GM12878 (cell line): ENCODE results near the gene RASD1. TPM values are rescaled to one million over a fixed set of nuclear protein-coding genes. Genes with fewer than 3 reads are reported as not detected.

Experiments used
- ATAC-seq: fragments of 200-7000 bp; cut with Tn5 transposase; 3 replicates; pipeline ENCODE4 v1.9.1; 2020; ENCODE audit warnings: mild to moderate bottlenecking, moderate library complexity
- BruUV-seq: library from RNA; stranded (reverse); fragments of 400-500 nt; replicated peaks from 2 replicates; lab custom pipeline; 2021; lab: Mats Ljungman, UMichigan
- CTCF ChIA-PET: fragments of 300-600 bp; sonication (Branson Sonifier 250); formaldehyde crosslinking; extraction: SDS; loops from one replicate; lab custom pipeline; 2021; ENCODE audit warnings: inconsistent platforms; lab: Yijun Ruan, JAX
- POLR2A ChIA-PET: fragments of 350-600 bp; formaldehyde crosslinking; extraction: SDS; loops from one replicate; lab custom pipeline; 2021; ENCODE audit warnings: inconsistent platforms; lab: Charles Lee
- RAD21 ChIA-PET: fragments of 300-600 bp; sonication (Branson Sonifier 250); formaldehyde crosslinking; loops from one replicate; lab custom pipeline; 2023; ENCODE audit warnings: antibody characterized with exemption; ENCODE audit not compliant: unreplicated experiment; lab: Charles Lee
- SMC1A ChIA-PET: fragments of 300-600 bp; sonication (Branson Sonifier 250); formaldehyde crosslinking; loops from one replicate; lab custom pipeline; 2023; ENCODE audit not compliant: unreplicated experiment, uncharacterized antibody; lab: Charles Lee
- DNase-seq: peaks from one replicate; pipeline ENCODE4 v3.0.0-alpha.2; 2011; ENCODE audit warnings: low read depth, low spot score
- FAIRE-seq: peaks from 3 replicates; lab custom pipeline; 2011; peaks lifted over from hg19 to GRCh38; lab: Jason Lieb, UNC
- H2AFZ ChIP-seq: 2 replicates; pipeline ENCODE4 v1.6.0; 2011; ENCODE audit warnings: low read depth, low read length, control low read depth; ENCODE audit not compliant: control insufficient read depth
- H3K27ac ChIP-seq: 2 replicates; pipeline ENCODE4 v1.5.1; 2011; ENCODE audit warnings: control low read depth; ENCODE audit not compliant: control insufficient read depth, insufficient read depth
- H3K27me3 ChIP-seq, 2 experiments: replicated peaks in 1 of 2; 2 replicates each; pipeline versions ENCODE4 v1.6.0 to v1.6.1; 2011; ENCODE audit warnings: low read length in 1 of 2; ENCODE audit not compliant: control insufficient read depth in 2 of 2, insufficient read depth in 2 of 2
- H3K36me3 ChIP-seq, 2 experiments: 2 replicates each; pipeline ENCODE4 v1.5.1; 2011; ENCODE audit warnings: low read length in 1 of 2; ENCODE audit not compliant: control insufficient read depth in 2 of 2, insufficient read depth in 2 of 2
- H3K4me1 ChIP-seq: 2 replicates; pipeline ENCODE4 v1.6.1; 2011; ENCODE audit warnings: mild to moderate bottlenecking, low read length, moderate library complexity, mixed read lengths; ENCODE audit not compliant: control insufficient read depth, insufficient read depth
- H3K4me2 ChIP-seq: 2 replicates; pipeline ENCODE4 v1.6.0; 2011; ENCODE audit warnings: control low read depth; ENCODE audit not compliant: control insufficient read depth, insufficient read depth
- H3K4me3 ChIP-seq: fragments of 200-600 bp; sonication (generic); 2 replicates; pipeline ENCODE4 v1.5.1; 2016
- H3K79me2 ChIP-seq: 2 replicates; pipeline ENCODE4 v1.6.0; 2011; ENCODE audit warnings: low read length; ENCODE audit not compliant: control insufficient read depth, insufficient read depth
- H3K9ac ChIP-seq: 2 replicates; pipeline ENCODE4 v1.8.0; 2011; ENCODE audit warnings: low read length, control low read depth, mixed read lengths; ENCODE audit not compliant: control insufficient read depth, insufficient read depth
- H3K9me3 ChIP-seq: replicated peaks from 3 replicates; pipeline ENCODE4 v1.5.1; 2011; ENCODE audit warnings: mild to moderate bottlenecking, low read length; ENCODE audit not compliant: control insufficient read depth, insufficient read depth
- H4K20me1 ChIP-seq: 2 replicates; pipeline ENCODE4 v1.6.0; 2011; ENCODE audit not compliant: control insufficient read depth, insufficient read depth
- BCL11A ChIP-seq: IDR thresholded peaks from 2 replicates; pipeline ENCODE4 v1.6.1; 2011; ENCODE audit warnings: low read depth, low read length
- CBX5 ChIP-seq: sonication (generic); IDR thresholded peaks from 2 replicates; pipeline ENCODE4 v1.6.1; 2016; ENCODE audit warnings: low read depth, moderate library complexity, mild to moderate bottlenecking, inconsistent platforms
- CHD4 ChIP-seq: fragments of 200-600 bp; sonication (generic); IDR thresholded peaks from 2 replicates; pipeline ENCODE4 v1.6.1; 2016; ENCODE audit warnings: mild to moderate bottlenecking
- FOXM1 ChIP-seq: IDR thresholded peaks from 2 replicates; pipeline ENCODE4 v1.6.1; 2012; ENCODE audit warnings: low read depth, mild to moderate bottlenecking, inconsistent platforms, low read length, moderate library complexity
- JUNB ChIP-seq: IDR thresholded peaks from 2 replicates; pipeline ENCODE4 v1.6.1; 2016; ENCODE audit warnings: antibody characterized with exemption, mild to moderate bottlenecking
- MEF2A ChIP-seq: IDR thresholded peaks from 2 replicates; pipeline ENCODE4 v1.6.1; 2011; ENCODE audit warnings: low read depth, mild to moderate bottlenecking, low read length, moderate library complexity; ENCODE audit not compliant: insufficient read depth
- RELB ChIP-seq: fragments of 450-650 bp; IDR thresholded peaks from 2 replicates; pipeline ENCODE4 v1.6.1; 2017; ENCODE audit warnings: low read depth, mild to moderate bottlenecking, moderate library complexity
- SIX5 ChIP-seq: IDR thresholded peaks from 2 replicates; pipeline ENCODE4 v1.6.1; 2011; ENCODE audit warnings: mild to moderate bottlenecking, low read depth, low read length, moderate library complexity; ENCODE audit not compliant: severe bottlenecking
- SP1 ChIP-seq: IDR thresholded peaks from one replicate; pipeline ENCODE4 v1.6.1; 2011; ENCODE audit warnings: low read depth, low read length
- TCF3 ChIP-seq: IDR thresholded peaks from 2 replicates; pipeline ENCODE4 v1.6.1; 2012; ENCODE audit warnings: low read depth, mild to moderate bottlenecking, low read length, borderline replicate concordance; ENCODE audit not compliant: insufficient read depth
- WRNIP1 ChIP-seq: IDR thresholded peaks from 2 replicates; pipeline ENCODE4 v1.6.1; 2011; ENCODE audit warnings: low read depth, low read length, improper control_type of control experiment, borderline replicate concordance
- WGBS: methylation state at CpG from one replicate; pipeline ENCODE4 v1.1.6; 2016; ENCODE audit warnings: low lambda C conversion rate; ENCODE audit not compliant: insufficient replicate concordance, insufficient coverage; ENCODE audit errors: missing lambda C conversion rate; 5-methylcytosine and 5-hydroxymethylcytosine counted together
- in situ Hi-C: fragments of 300-500 bp; cut with MboI; formaldehyde crosslinking; loops from 9 replicates; pipeline ENCODE4 v1.14.3; 2018; ENCODE audit warnings: mixed read lengths
- intact Hi-C: fragments of 100-400 bp; cut with micrococcal nuclease; formaldehyde crosslinking; loops from one replicate; pipeline ENCODE4 v1.14.2; 2022; ENCODE audit not compliant: unreplicated experiment
- polyA plus RNA-seq, 11 experiments: library from polyadenylated mRNA; depleted of rRNA in 4 of 11; unstranded in 6 of 11; stranded (reverse) in 5 of 11; fragments of >200 nt; fragmentation: Nextera tagmentation in 4 of 11; fragmentation: Illumina TruSeq in 1 of 11; extraction: Ambion mirVana in 4 of 11; extraction: Trizol in 1 of 11; gene quantifications; 1 replicate in 1 of 11; 2 replicates in 10 of 11; pipeline versions ENCODE4 v1.2.1 to v1.2.3, GENCODE V29; 2011 to 2016; ENCODE audit warnings: inconsistent platforms in 2 of 11, missing spikeins in 2 of 11, low read depth in 1 of 11
- total RNA-seq, 4 experiments: library from RNA; depleted of rRNA in 3 of 4; stranded (reverse); fragments of >200 nt in 3 of 4; fragmentation: Illumina TruSeq in 1 of 4; extraction: Trizol in 1 of 4; gene quantifications; 2 replicates each; pipeline versions ENCODE4 v1.2.1 to v1.2.3, GENCODE V29; 2013 to 2021
- TF ChIP-seq, protein P1 (sequence below): fragments of 450-650 bp; conservative IDR thresholded peaks from 2 replicates; pipeline ENCODE4 v1.6.1; 2017; ENCODE audit warnings: mild to moderate bottlenecking, moderate library complexity

The RASD1 gene
- total and polyA plus RNA-seq, 10 of the 15 experiments (the other 5 are each of a cell fraction or from before 2014, with no cell fraction given), result 0.14 to 0.33 TPM; not detected in 8

DNA sequence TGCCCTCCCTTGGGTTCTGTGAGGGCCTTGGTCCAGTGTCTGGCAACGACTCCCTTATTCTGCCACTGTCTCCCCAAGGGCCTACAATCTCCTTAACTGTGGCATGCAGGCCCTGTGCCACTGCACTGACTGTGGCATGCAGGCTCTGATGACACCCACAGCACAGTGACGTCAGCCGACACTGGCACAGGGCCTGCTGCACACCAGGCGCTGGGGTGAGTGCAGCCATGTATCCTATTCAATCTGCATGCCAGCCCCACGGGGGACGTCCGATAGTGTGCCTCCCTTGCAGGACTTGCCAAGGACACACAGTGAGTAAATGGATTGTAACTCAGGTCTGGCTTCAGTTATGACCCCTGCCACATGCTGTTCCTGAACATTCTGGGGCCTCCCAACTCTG is 39.8 kb upstream of the RASD1 start:
- Histone ChIP-seq H3K9me3 (no peaks in the 10 kb centered on the region), H3K27me3 (no peaks in the 10 kb centered on the region; a peak in 1 of 4 replicates), H3K4me1 (no peaks in the 10 kb centered on the region), H2AFZ (no peak overlapping the region), H3K79me2 (no peaks in the 10 kb centered on the region), H4K20me1 (no peaks in the 10 kb centered on the region; the same call in 1 of the 2 replicates), H3K9ac (no peak overlapping the region), H3K27ac (no peak overlapping the region), H3K4me3 (no peak overlapping the region), H3K36me3 (no peaks in the 10 kb centered on the region), H3K4me2 (no peak overlapping the region)
- FAIRE-seq, result no peak
- WGBS, result 36% methylated on average over 7 of the region's 7 CpGs
- TF ChIP-seq WRNIP1 (no peak), TCF3 (no peak), SIX5 (no peak), MEF2A (no peak), CBX5 (no peak), BCL11A (no peak), SP1 (no peak), CHD4 (no peak), JUNB (no peak), RELB (no peak), FOXM1 (no peak)
- TF ChIP-seq, protein P1, sequence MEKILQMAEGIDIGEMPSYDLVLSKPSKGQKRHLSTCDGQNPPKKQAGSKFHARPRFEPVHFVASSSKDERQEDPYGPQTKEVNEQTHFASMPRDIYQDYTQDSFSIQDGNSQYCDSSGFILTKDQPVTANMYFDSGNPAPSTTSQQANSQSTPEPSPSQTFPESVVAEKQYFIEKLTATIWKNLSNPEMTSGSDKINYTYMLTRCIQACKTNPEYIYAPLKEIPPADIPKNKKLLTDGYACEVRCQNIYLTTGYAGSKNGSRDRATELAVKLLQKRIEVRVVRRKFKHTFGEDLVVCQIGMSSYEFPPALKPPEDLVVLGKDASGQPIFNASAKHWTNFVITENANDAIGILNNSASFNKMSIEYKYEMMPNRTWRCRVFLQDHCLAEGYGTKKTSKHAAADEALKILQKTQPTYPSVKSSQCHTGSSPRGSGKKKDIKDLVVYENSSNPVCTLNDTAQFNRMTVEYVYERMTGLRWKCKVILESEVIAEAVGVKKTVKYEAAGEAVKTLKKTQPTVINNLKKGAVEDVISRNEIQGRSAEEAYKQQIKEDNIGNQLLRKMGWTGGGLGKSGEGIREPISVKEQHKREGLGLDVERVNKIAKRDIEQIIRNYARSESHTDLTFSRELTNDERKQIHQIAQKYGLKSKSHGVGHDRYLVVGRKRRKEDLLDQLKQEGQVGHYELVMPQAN, result no peak
- POLR2A ChIA-PET, result no interaction called here
- RAD21 ChIA-PET, result no interaction called here
- in situ Hi-C loops, result no loop called here
- intact Hi-C loops, result no loop called here
- DNase-seq, result no peak
- CTCF ChIA-PET, result no interaction called here
- ATAC-seq, result no peak
- SMC1A ChIA-PET, result no interaction called here
- BruUV-seq, result no TSS peak
